NAMALWA (cell line): ENCODE data around the gene CYP4B1.
"Not testable (repeated sequence)": the region's sequence is repeated elsewhere in the genome, so short reads cannot be mapped to it uniquely, and the experiment has no call there.

ENCODE experiments used
- DNase-seq: peaks from one replicate; pipeline ENCODE4 v3.0.0-alpha.2; 2015; ENCODE audit warnings: low spot score

CYP4B1 gene

GRCh38 chr1:46816930-46817329, 18.1 kb downstream of the CYP4B1 start:
- no peak for DNase-seq

DNA sequence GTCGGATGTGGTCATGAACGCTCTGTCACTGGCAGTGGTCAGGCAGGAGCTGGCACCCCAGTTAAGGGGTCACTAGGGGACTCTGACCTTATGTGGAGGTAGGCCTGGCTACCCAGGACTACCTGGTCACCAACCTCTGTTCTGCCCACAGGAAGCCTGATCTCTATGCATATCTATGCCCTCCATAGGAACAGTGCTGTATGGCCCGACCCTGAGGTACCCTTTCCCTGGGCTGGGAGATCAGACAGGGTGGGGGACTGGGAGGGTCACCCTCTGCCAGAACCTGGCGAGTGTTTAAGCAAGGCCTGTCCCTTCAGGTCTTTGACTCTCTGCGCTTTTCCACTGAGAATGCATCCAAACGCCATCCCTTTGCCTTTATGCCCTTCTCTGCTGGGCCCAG, 19.0 kb downstream of the CYP4B1 start:
- no peak for DNase-seq

- DNase-seq, result no peak
Measured at GRCh38 chr1:46818591-46818990, 19.7 kb downstream of the CYP4B1 start.

DNA sequence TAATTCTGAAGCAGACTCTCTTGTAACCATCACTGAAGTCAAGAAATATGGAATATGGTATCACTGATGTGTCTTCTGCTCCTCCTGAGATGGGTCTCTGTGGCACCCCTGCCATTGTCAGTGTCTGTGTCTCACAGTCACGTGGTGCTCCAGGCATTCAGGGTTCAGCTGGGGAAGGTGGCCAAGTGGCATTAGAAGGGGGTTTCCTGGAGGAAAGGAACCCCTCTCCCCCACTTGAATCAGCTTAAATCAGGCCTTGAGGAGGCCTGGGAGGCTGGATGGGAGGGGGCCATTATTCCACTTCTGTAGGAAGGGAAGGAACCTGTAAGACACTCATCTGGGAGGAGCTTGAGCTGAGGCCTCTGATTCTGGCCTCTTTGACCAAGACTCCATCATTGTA, 20.5 kb downstream of the CYP4B1 start:
- no peak for DNase-seq

DNA sequence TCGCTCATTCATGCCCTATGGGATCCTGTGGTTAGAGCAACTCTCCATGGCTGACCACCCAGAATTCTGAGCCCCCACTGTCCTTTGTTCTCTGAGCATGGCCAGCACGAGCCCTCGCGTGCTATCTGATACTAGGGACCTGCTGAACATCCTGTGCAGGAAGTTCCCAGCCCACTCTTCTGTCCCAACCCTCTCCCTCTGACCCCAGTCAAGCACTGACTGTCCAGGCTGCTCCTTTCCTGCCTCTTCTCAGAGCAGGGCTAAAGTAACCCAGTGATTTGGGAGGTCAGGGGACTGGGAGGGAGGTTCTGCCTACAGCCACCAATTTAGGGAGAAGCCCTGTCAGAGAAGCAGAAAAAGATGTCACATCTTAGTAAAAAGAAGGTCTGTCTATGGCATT, 21.2 kb downstream of the CYP4B1 start:
- no peak for DNase-seq

GRCh38 chr1:46820560-46821060, 21.8 kb downstream of the CYP4B1 start:
- no peak for DNase-seq

DNA sequence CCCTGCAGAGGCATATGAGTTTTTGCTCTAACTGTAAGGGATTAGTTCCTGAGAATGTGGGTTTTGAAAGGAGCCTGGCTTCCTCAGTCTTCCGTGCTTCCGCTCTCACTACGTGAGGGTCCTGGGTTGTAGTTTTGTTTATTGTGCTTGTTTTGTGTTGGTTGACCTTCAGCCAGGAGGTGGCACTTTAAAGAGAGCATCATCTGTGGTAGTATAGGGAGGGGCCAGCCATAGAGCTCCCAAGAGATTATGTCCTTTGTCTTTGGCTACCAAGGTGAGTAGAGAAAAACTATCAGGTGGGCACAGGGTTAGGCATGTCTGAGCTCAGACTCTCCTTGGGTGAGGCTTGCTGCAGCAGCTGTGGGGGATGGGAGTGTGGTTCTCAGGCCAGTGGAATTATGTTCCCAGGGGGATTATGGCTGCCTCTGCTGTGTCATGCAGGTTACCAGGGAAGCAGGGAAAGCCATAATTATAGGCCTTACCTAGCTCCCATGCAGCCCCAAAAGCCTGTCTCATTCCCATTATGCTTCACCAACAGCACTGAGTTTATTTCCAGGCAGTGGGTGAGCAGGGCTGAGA, 23.5 kb downstream of the CYP4B1 start:
- DNase-seq, result no peak

GRCh38 chr1:46823151-46823550, 24.3 kb downstream of the CYP4B1 start:
- no peak for DNase-seq

DNA sequence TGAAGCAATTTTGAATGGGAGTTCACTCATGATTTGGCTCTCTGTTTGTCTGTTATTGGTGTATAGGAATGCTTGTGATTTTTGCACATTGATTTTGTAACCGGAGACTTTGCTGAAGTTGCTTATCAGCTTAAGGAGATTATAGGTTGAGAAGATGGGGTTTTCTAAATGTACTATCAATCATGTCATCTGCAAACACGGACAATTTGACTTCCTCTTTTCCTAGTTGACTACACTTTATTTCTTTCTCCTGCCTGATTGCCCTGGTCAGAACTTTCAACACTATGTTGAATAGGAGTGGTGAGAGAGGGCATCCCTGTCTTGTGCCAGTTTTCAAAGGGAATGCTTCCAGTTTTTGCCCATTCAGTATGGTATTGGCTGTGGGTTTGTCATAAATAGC, 28.0 kb downstream of the CYP4B1 start:
- not testable (repeated sequence) for DNase-seq

DNA sequence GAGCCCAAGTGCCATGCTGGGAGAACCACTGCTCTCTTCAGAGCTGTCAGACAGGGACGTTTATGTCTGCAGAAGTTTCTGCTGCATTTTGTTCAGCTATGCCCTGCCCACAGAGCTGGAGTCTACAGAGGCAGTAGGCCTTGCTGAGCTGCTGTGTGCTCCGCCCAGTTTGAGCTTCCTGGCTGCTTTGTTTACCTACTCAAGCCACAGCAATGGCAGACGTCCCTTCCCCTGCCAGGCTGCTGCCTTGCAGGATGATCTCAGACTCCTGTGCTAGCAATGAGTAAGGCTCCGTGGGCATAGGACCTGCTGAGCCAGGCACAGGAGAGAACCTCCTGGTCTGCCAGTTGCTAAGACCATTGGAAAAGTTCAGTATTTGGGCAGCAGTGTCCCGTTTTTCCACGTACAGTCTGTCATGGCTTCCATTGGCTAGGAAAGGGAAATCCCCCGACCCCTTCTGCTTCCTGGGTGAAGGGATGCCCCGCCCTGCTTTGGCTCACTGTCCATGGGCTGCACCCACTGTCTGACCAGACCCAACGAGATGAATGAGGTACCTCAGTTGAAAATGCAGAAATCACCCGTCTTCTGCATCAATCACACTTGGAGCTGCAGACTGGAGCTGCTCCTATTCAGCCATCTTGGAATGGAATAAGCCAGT, 31.9 kb downstream of the CYP4B1 start:
- DNase-seq, result no peak

- not testable (repeated sequence) for DNase-seq
Measured at GRCh38 chr1:46835469-46835868, 36.6 kb downstream of the CYP4B1 start.

DNA sequence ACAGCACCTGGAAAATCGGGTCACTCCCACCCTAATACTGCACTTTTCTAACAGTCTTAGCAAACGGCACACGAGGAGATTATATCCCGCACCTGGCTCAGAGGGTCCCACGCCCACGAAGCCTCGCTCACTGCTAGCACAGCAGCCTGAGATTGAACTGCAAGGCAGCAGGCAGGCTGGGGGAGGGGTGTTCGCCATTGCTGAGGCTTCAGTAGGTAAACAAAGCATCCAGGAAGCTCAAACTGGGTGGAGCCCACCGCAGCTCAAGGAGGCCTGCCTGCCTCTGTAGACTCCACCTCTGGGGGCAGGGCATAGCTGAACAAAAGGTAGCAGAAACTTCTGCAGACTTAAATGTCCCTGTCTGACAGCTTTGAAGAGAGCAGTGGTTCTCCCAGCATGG, 47.5 kb downstream of the CYP4B1 start:
- not testable (repeated sequence) for DNase-seq

DNA sequence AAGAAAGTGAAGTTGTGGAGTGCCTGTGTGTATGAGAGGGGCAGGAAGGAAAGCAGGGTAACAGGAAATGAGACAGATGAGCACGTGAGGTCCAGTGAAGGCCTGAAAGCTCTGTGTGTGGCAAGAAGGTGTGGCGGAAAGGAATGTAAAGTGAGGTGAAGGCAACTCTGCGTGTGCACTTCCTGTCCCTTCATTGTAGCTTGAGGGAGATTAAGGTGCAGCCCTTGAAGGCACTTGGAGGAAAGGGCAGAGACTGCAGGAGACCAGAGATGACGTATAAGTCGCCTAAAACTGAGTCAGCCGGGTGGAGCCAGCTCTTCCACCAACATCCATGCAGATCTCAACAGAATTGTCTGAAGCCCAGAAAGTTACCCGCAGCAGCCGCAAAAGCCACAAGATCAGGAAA, 58.8 kb downstream of the CYP4B1 start:
- not testable (repeated sequence) for DNase-seq

- no peak for DNase-seq
Measured at GRCh38 chr1:46862348-46862747, 63.5 kb downstream of the CYP4B1 start.
